H1 (cell line): ENCODE results near the gene AP2B1. TPM values are rescaled to one million over a fixed set of nuclear protein-coding genes. Genes with fewer than 3 reads are reported as not detected.
"Not testable (repeated sequence)": the region's sequence is repeated elsewhere in the genome, so short reads cannot be mapped to it uniquely, and the experiment has no call there.

ENCODE experiments used
- CTCF ChIA-PET: fragments of 300-600 bp; sonication (Branson Sonifier 250); formaldehyde crosslinking; loops from one replicate; lab custom pipeline; 2021; ENCODE audit not compliant: partially characterized antibody; lab: Charles Lee
- POLR2A ChIA-PET: fragments of 300-600 bp; sonication (Branson Sonifier 250); formaldehyde crosslinking; loops from one replicate; lab custom pipeline; 2021; ENCODE audit warnings: inconsistent platforms; ENCODE audit not compliant: partially characterized antibody; lab: Charles Lee
- DNase-seq, 2 experiments: peaks; one replicate each; pipeline versions ENCODE4 v3.0.0 to v3.0.0-alpha.2; 2010 to 2022; ENCODE audit warnings: low spot score in 2 of 2, low read depth in 1 of 2, mixed read lengths in 1 of 2
- FAIRE-seq: peaks from 2 replicates; lab custom pipeline; 2011; peaks lifted over from hg19 to GRCh38; lab: Jason Lieb, UNC
- H2AFZ ChIP-seq: 2 replicates; pipeline ENCODE4 v1.8.1; 2012; ENCODE audit warnings: low read length, inconsistent platforms
- H2AK5ac ChIP-seq: 2 replicates; pipeline ENCODE4 v1.6.1; 2013; ENCODE audit warnings: low read depth, low read length
- H2BK120ac ChIP-seq: replicated peaks from 2 replicates; pipeline ENCODE3; 2013; ENCODE audit warnings: low read depth, low read length, inconsistent platforms
- H2BK12ac ChIP-seq: 2 replicates; pipeline ENCODE4 v1.6.1; 2013; ENCODE audit warnings: low read depth, low read length
- H2BK15ac ChIP-seq: 2 replicates; pipeline ENCODE4 v1.6.1; 2013; ENCODE audit warnings: low read length
- H2BK20ac ChIP-seq: 2 replicates; pipeline ENCODE4 v1.6.1; 2013; ENCODE audit warnings: low read length
- H2BK5ac ChIP-seq: 2 replicates; pipeline ENCODE4 v1.6.1; 2013; ENCODE audit warnings: low read depth, low read length
- H3K14ac ChIP-seq: 2 replicates; pipeline ENCODE4 v1.6.1; 2013; ENCODE audit warnings: inconsistent platforms; ENCODE audit not compliant: insufficient read length
- H3K18ac ChIP-seq: 2 replicates; pipeline ENCODE4 v1.6.1; 2013; ENCODE audit warnings: low read length; ENCODE audit errors: extremely low read depth
- H3K23ac ChIP-seq: 2 replicates; pipeline ENCODE4 v1.6.1; 2013; ENCODE audit warnings: inconsistent platforms; ENCODE audit not compliant: insufficient read length
- H3K23me2 ChIP-seq: 2 replicates; pipeline ENCODE4 v1.6.1; 2013; ENCODE audit warnings: low read depth, low read length
- H3K27ac ChIP-seq: 2 replicates; pipeline ENCODE4 v1.6.1; 2011; ENCODE audit warnings: low read depth, low read length, inconsistent platforms
- H3K27me3 ChIP-seq, 4 experiments: replicated peaks in 1 of 4; 1 replicate in 1 of 4; 2 replicates in 3 of 4; pipeline versions ENCODE4 v1.6.1 to v1.8.1; 2011 to 2013; ENCODE audit warnings: low read length in 3 of 4, mild to moderate bottlenecking in 3 of 4, inconsistent platforms in 2 of 4, mixed read lengths in 2 of 4, moderate library complexity in 1 of 4; ENCODE audit not compliant: control insufficient read depth in 3 of 4, insufficient read depth in 3 of 4; ENCODE audit errors: extremely low read depth in 1 of 4
- H3K36me3 ChIP-seq, 4 experiments: 2 replicates each; pipeline versions ENCODE4 v1.6.1 to v1.8.1; 2011 to 2013; ENCODE audit warnings: mild to moderate bottlenecking in 4 of 4, low read length in 3 of 4, moderate library complexity in 2 of 4, control low read depth in 1 of 4, inconsistent platforms in 1 of 4; ENCODE audit not compliant: insufficient read depth in 4 of 4, control insufficient read depth in 2 of 4
- H3K4ac ChIP-seq: replicated peaks from 2 replicates; pipeline ENCODE3; 2013; ENCODE audit warnings: low read length, low read depth, mixed read lengths, inconsistent platforms; ENCODE audit not compliant: insufficient read length
- H3K4me1 ChIP-seq, 4 experiments: replicated peaks in 1 of 4; 1 replicate in 1 of 4; 2 replicates in 3 of 4; pipeline versions ENCODE4 v1.6.1 to v1.8.1; 2011 to 2013; ENCODE audit warnings: low read length in 3 of 4, inconsistent platforms in 2 of 4, mixed read lengths in 1 of 4; ENCODE audit not compliant: insufficient read depth in 4 of 4, control insufficient read depth in 3 of 4
- H3K4me2 ChIP-seq, 2 experiments: 2 replicates each; pipeline versions ENCODE4 v1.6.1 to v1.8.1; 2011 to 2013; ENCODE audit warnings: low read depth in 2 of 2, low read length in 2 of 2, control low read depth in 1 of 2, inconsistent platforms in 1 of 2, mild to moderate bottlenecking in 1 of 2; ENCODE audit not compliant: insufficient read depth in 1 of 2
- H3K4me3 ChIP-seq, 4 experiments: fragments of 200-600, 300-600 bp in 1 of 4; sonication (generic), shearing (Covaris generic), sonication (Bioruptor Twin) in 1 of 4; 2 replicates each; pipeline versions ENCODE4 v1.5.1 to v1.8.1; 2011 to 2016; ENCODE audit warnings: low read length in 4 of 4, low read depth in 3 of 4, control low read depth in 2 of 4, inconsistent platforms in 2 of 4, mild to moderate bottlenecking in 2 of 4, mixed read lengths in 1 of 4, moderate library complexity in 1 of 4; ENCODE audit not compliant: insufficient read depth in 2 of 4; ENCODE audit errors: extremely low read depth in 1 of 4
- H3K56ac ChIP-seq: replicated peaks from 2 replicates; pipeline ENCODE3; 2013; ENCODE audit warnings: low read depth, mild to moderate bottlenecking, mixed read lengths, low read length, inconsistent platforms; ENCODE audit not compliant: insufficient read length
- H3K79me1 ChIP-seq: 2 replicates; pipeline ENCODE4 v1.6.1; 2013; ENCODE audit warnings: low read depth, low read length, control low read depth
- H3K79me2 ChIP-seq, 2 experiments: 2 replicates each; pipeline versions ENCODE4 v1.6.1 to v1.8.1; 2012 to 2013; ENCODE audit warnings: low read length in 2 of 2, mild to moderate bottlenecking in 2 of 2, inconsistent platforms in 1 of 2; ENCODE audit not compliant: insufficient read depth in 2 of 2, control insufficient read depth in 1 of 2
- H3K9ac ChIP-seq, 4 experiments: replicated peaks in 1 of 4; 1 replicate in 1 of 4; 2 replicates in 3 of 4; pipeline versions ENCODE4 v1.6.1 to v1.8.1; 2011 to 2013; ENCODE audit warnings: low read depth in 3 of 4, low read length in 3 of 4, control low read depth in 2 of 4, mild to moderate bottlenecking in 2 of 4, moderate library complexity in 2 of 4, inconsistent platforms in 1 of 4; ENCODE audit errors: extremely low read depth in 1 of 4
- H3K9me3 ChIP-seq, 2 experiments: 2 replicates each; pipeline versions ENCODE4 v1.6.1 to v1.8.1; 2012 to 2013; ENCODE audit warnings: mild to moderate bottlenecking in 2 of 2, moderate library complexity in 2 of 2, control low read depth in 1 of 2, inconsistent platforms in 1 of 2, low read depth in 1 of 2, low read length in 1 of 2, mixed read lengths in 1 of 2; ENCODE audit not compliant: insufficient read depth in 2 of 2
- H4K20me1 ChIP-seq, 2 experiments: replicated peaks in 1 of 2; 2 replicates each; pipeline versions ENCODE3 to v1.8.1; 2011 to 2013; ENCODE audit warnings: inconsistent platforms in 2 of 2, low read length in 2 of 2, mild to moderate bottlenecking in 1 of 2; ENCODE audit not compliant: insufficient read depth in 2 of 2, control insufficient read depth in 1 of 2
- H4K5ac ChIP-seq: 2 replicates; pipeline ENCODE4 v1.6.1; 2013; ENCODE audit warnings: low read length, low read depth, mixed read lengths, inconsistent platforms; ENCODE audit not compliant: insufficient read length
- H4K8ac ChIP-seq: 2 replicates; pipeline ENCODE4 v1.8.0; 2013; ENCODE audit warnings: mild to moderate bottlenecking, moderate library complexity, low read length, inconsistent platforms; ENCODE audit not compliant: insufficient read depth; ENCODE audit errors: extremely low read depth
- H4K91ac ChIP-seq: replicated peaks from 2 replicates; pipeline ENCODE3; 2013; ENCODE audit warnings: low read length, mixed read lengths, inconsistent platforms; ENCODE audit not compliant: insufficient read length
- WGBS, 2 experiments: shearing (Covaris generic) in 1 of 2; methylation state at CpG; one replicate each; pipeline versions ENCODE4 v1.1.6 to v1.1.7; 2013 to 2015; ENCODE audit warnings: low lambda C conversion rate in 2 of 2, mixed read lengths in 2 of 2, inconsistent platforms in 1 of 2, low coverage in 1 of 2, missing lambda C conversion rate in 1 of 2; ENCODE audit not compliant: insufficient replicate concordance in 2 of 2, insufficient coverage in 1 of 2, insufficient read length in 1 of 2; ENCODE audit errors: extremely low coverage in 1 of 2, missing lambda C conversion rate in 1 of 2; 5-methylcytosine and 5-hydroxymethylcytosine counted together
- polyA plus RNA-seq, 7 experiments: library from polyadenylated mRNA; depleted of rRNA in 3 of 7; stranded (reverse) in 5 of 7; unstranded in 2 of 7; fragments of >200 nt in 5 of 7; fragments of 200-250 nt in 2 of 7; gene quantifications; 1 replicate in 5 of 7; 2 replicates in 1 of 7; 4 replicates in 1 of 7; pipeline versions ENCODE4 v1.2.1 to v1.2.3, GENCODE V29; 2011 to 2013; ENCODE audit warnings: missing spikeins in 2 of 7, mixed read lengths in 2 of 7
- total RNA-seq: library from RNA; stranded (reverse); fragmentation: NEBNext Ultra II Directional; extraction: Animal tissue kit (Norgen Biotek cat#: 25700); gene quantifications from 2 replicates; pipeline ENCODE4 v1.2.1, GENCODE V29; 2021

Gene AP2B1
- total and polyA plus RNA-seq, 2 of the 8 experiments (the other 6 are each of a cell fraction or from before 2014, with no cell fraction given) = 95.5 to 199 TPM

- not testable (repeated sequence) for H3K79me1 ChIP-seq, H4K91ac ChIP-seq, H2BK120ac ChIP-seq, H3K27me3 ChIP-seq, H3K4ac ChIP-seq, H2AFZ ChIP-seq, H3K14ac ChIP-seq, H3K23me2 ChIP-seq, H3K18ac ChIP-seq, H2AK5ac ChIP-seq, H3K4me1 ChIP-seq, DNase-seq, H3K23ac ChIP-seq, H2BK12ac ChIP-seq, H3K79me2 ChIP-seq, H3K4me2 ChIP-seq, H4K5ac ChIP-seq, H3K9me3 ChIP-seq, FAIRE-seq, H3K9ac ChIP-seq, H2BK15ac ChIP-seq, H2BK5ac ChIP-seq, H4K8ac ChIP-seq, H4K20me1 ChIP-seq, H2BK20ac ChIP-seq, H3K4me3 ChIP-seq, H3K27ac ChIP-seq, H3K56ac ChIP-seq
- ChIA-PET CTCF (interaction anchor here (0.6 to 6.6 kb wide), 9 partner anchors 9 to 305 kb away, joined by 3 to 166 read pairs (median 5); partner anchors contain the start of genes AP2B1 and RASL10B), POLR2A (interaction anchor here (1.5 kb wide), 1 partner anchor 136 kb away, joined by 5 read pairs; no protein-coding TSS in a partner anchor)
- WGBS, 2 experiments = 86% methylated on average over 10 of the region's 12 CpGs; no CpG with 5 or more reads in 1 of the 2 experiments
- H3K36me3 ChIP-seq = peaks cover 9 to 40% (median 24%) of the 10 kb centered on the region in 4 experiments; a peak in 7 of 8 replicates
These were observed 23.6 kb downstream of the AP2B1 start for GRCh38 chr17:35610746-35611145.
